ENCODE measurements around the gene CCDC24. TPM values are rescaled to one million over a fixed set of nuclear protein-coding genes. Genes with fewer than 3 reads are reported as not detected.

CCDC24 gene
- total RNA-seq, 1 donor from 2014 or later, result 12.4 TPM

- Mint-ChIP-seq H3K36me3 (no peaks in the 10 kb centered on the region), H3K4me3 (no peak overlapping the region), H3K27me3 (ENCODE audit: low read depth) (no peaks in the 10 kb centered on the region), H3K9me3 (no peaks in the 10 kb centered on the region), H3K27ac (no peak overlapping the region), H3K4me1 (peaks cover 7% of the 10 kb centered on the region)
- DNase-seq (ENCODE audit: low spot score in 2 of 2, unreplicated experiment in 2 of 2), result no peak
- TF ChIP-seq CTCF (IDR thresholded peaks at IDR 0.05; ENCODE audit: unreplicated experiment), result no peak
These were observed 23.8 kb downstream of the CCDC24 start for GRCh38 chr1:44015206-44015605.

GRCh38 chr1:44016041-44016889 is 24.9 kb downstream of the CCDC24 start:
- H3K27me3 Mint-ChIP-seq (ENCODE audit: low read depth), result no peaks in the 10 kb centered on the region
- no peak overlapping the region for H3K27ac Mint-ChIP-seq
- no peak for DNase-seq (ENCODE audit: low spot score in 2 of 2, unreplicated experiment in 2 of 2)
- no peaks in the 10 kb centered on the region for H3K36me3 Mint-ChIP-seq
- no peaks in the 10 kb centered on the region for H3K9me3 Mint-ChIP-seq
- H3K4me3 Mint-ChIP-seq, result no peak overlapping the region
- peaks cover 7% of the 10 kb centered on the region for H3K4me1 Mint-ChIP-seq
- TF ChIP-seq CTCF (IDR thresholded peaks at IDR 0.05; ENCODE audit: unreplicated experiment), result no peak

GRCh38 chr1:44016890-44017400 is 25.5 kb downstream of the CCDC24 start:
- Mint-ChIP-seq H3K9me3 (no peaks in the 10 kb centered on the region), H3K36me3 (peaks cover 3% of the 10 kb centered on the region), H3K27ac (no peak overlapping the region), H3K4me3 (no peak overlapping the region), H3K27me3 (ENCODE audit: low read depth) (no peaks in the 10 kb centered on the region), H3K4me1 (peaks cover 1% of the 10 kb centered on the region)
- DNase-seq (ENCODE audit: low spot score in 2 of 2, unreplicated experiment in 2 of 2), result no peak
- no peak for TF ChIP-seq CTCF (IDR thresholded peaks at IDR 0.05; ENCODE audit: unreplicated experiment)

- no peak for DNase-seq (ENCODE audit: low spot score in 2 of 2, unreplicated experiment in 2 of 2)
- Mint-ChIP-seq H3K36me3 (peaks cover 8% of the 10 kb centered on the region), H3K27ac (no peak overlapping the region), H3K9me3 (no peaks in the 10 kb centered on the region), H3K4me3 (no peak overlapping the region), H3K4me1 (no peaks in the 10 kb centered on the region), H3K27me3 (ENCODE audit: low read depth) (no peaks in the 10 kb centered on the region)
- TF ChIP-seq CTCF (IDR thresholded peaks at IDR 0.05; ENCODE audit: unreplicated experiment), result no peak
These were observed 28.1 kb downstream of the CCDC24 start for GRCh38 chr1:44019466-44019948.

GRCh38 chr1:44020464-44020863 is 29.1 kb downstream of the CCDC24 start:
- no peak overlapping the region for H3K4me3 Mint-ChIP-seq
- no peaks in the 10 kb centered on the region for H3K27me3 Mint-ChIP-seq (ENCODE audit: low read depth)
- no peak for TF ChIP-seq CTCF (IDR thresholded peaks at IDR 0.05; ENCODE audit: unreplicated experiment)
- no peak for DNase-seq (ENCODE audit: low spot score in 2 of 2, unreplicated experiment in 2 of 2)
- H3K9me3 Mint-ChIP-seq, result no peaks in the 10 kb centered on the region
- H3K36me3 Mint-ChIP-seq, result peaks cover 13% of the 10 kb centered on the region
- H3K27ac Mint-ChIP-seq, result no peak overlapping the region
- H3K4me1 Mint-ChIP-seq, result no peaks in the 10 kb centered on the region
